CD4-positive, alpha-beta T cell treated with Interleukin-4 for 4 hours (primary cell): ENCODE measurements around the gene LRRFIP1.
"Not testable (repeated sequence)": the region's sequence is repeated elsewhere in the genome, so short reads cannot be mapped to it uniquely, and the experiment has no call there.

Source experiments
- DNase-seq: peaks from one replicate; pipeline ENCODE4 v3.0.0-alpha.2; 2020

The LRRFIP1 gene

GRCh38 chr2:237666606-237667005, 39.2 kb downstream of the LRRFIP1 start:
- no peak for DNase-seq

GRCh38 chr2:237667050-237667576, 39.7 kb downstream of the LRRFIP1 start:
- DNase-seq, result not testable (repeated sequence)

GRCh38 chr2:237667893-237668292, 40.5 kb downstream of the LRRFIP1 start:
- no peak for DNase-seq

GRCh38 chr2:237668440-237668839, 41.1 kb downstream of the LRRFIP1 start:
- DNase-seq, result no peak

- DNase-seq, result no peak
Measured at GRCh38 chr2:237669283-237669627, 41.9 kb downstream of the LRRFIP1 start.

- no peak for DNase-seq
Measured at GRCh38 chr2:237669628-237670392, 42.4 kb downstream of the LRRFIP1 start.

- no peak for DNase-seq
Measured at GRCh38 chr2:237670641-237671040, 43.3 kb downstream of the LRRFIP1 start.

GRCh38 chr2:237671466-237672138, 44.2 kb downstream of the LRRFIP1 start:
- no peak for DNase-seq

- no peak for DNase-seq
Measured at GRCh38 chr2:237672731-237673129, 45.3 kb downstream of the LRRFIP1 start.

- DNase-seq, result peak; percentile 95
Measured at GRCh38 chr2:237673130-237674001, 46.0 kb downstream of the LRRFIP1 start.

- peak; percentile 97 for DNase-seq
Measured at GRCh38 chr2:237674731-237675276, 47.4 kb downstream of the LRRFIP1 start.

- DNase-seq, result peak; percentile 25
Measured at GRCh38 chr2:237675316-237675715, 47.9 kb downstream of the LRRFIP1 start.

- DNase-seq, result no peak
Measured at GRCh38 chr2:237680702-237681478, 53.5 kb downstream of the LRRFIP1 start.

GRCh38 chr2:237682151-237682550, 54.8 kb downstream of the LRRFIP1 start:
- DNase-seq, result no peak

GRCh38 chr2:237682856-237683670, 55.7 kb downstream of the LRRFIP1 start:
- DNase-seq, result no peak

GRCh38 chr2:237685408-237685807, 58.0 kb downstream of the LRRFIP1 start:
- DNase-seq, result no peak

GRCh38 chr2:237686659-237687136, 59.3 kb downstream of the LRRFIP1 start:
- no peak for DNase-seq

- no peak for DNase-seq
Measured at GRCh38 chr2:237688081-237688480, 60.7 kb downstream of the LRRFIP1 start.

GRCh38 chr2:237688541-237688940, 61.2 kb downstream of the LRRFIP1 start:
- peak; percentile 32 for DNase-seq

GRCh38 chr2:237689336-237690131, 62.1 kb downstream of the LRRFIP1 start:
- peak; percentile 30 for DNase-seq
